MM.1S (cell line): ENCODE results near the gene ARPC5L.

Experiments
- DNase-seq: peaks from one replicate; pipeline ENCODE4 v3.0.0-alpha.2; 2015
- H2AFZ ChIP-seq: fragments of 300-600 bp; sonication (generic); 2 replicates; pipeline ENCODE4 v1.6.0; 2016; ENCODE audit warnings: antibody characterized with exemption, low read length
- H3F3A ChIP-seq: fragments of 300-600 bp; sonication (generic); 2 replicates; pipeline ENCODE4 v1.6.1; 2016; ENCODE audit warnings: mild to moderate bottlenecking, antibody characterized with exemption, low read length, moderate library complexity, mixed read lengths; ENCODE audit not compliant: insufficient read depth
- H3K27ac ChIP-seq: fragments of 300-600 bp; sonication (generic); 2 replicates; pipeline ENCODE4 v1.5.1; 2016; ENCODE audit warnings: mild to moderate bottlenecking, low read length
- H3K27me3 ChIP-seq: fragments of 300-600 bp; sonication (generic); replicated peaks from 2 replicates; pipeline ENCODE4 v1.6.0; 2016; ENCODE audit warnings: low read length; ENCODE audit not compliant: insufficient read depth
- H3K36me3 ChIP-seq: fragments of 300-600 bp; sonication (generic); replicated peaks from 2 replicates; pipeline ENCODE4 v1.6.1; 2016; ENCODE audit warnings: mild to moderate bottlenecking, low read length, mixed read lengths; ENCODE audit not compliant: insufficient read depth
- H3K4me1 ChIP-seq: fragments of 300-600 bp; sonication (generic); 2 replicates; pipeline ENCODE4 v1.6.1; 2016; ENCODE audit warnings: low read length, mixed read lengths
- H3K4me2 ChIP-seq: fragments of 300-600 bp; sonication (generic); 2 replicates; pipeline ENCODE4 v1.6.0; 2016; ENCODE audit warnings: low read depth, low read length
- H3K4me3 ChIP-seq: fragments of 300-600 bp; sonication (generic); 2 replicates; pipeline ENCODE4 v1.5.1; 2016; ENCODE audit warnings: low read length, mixed read lengths
- H3K79me2 ChIP-seq: fragments of 300-600 bp; sonication (generic); 2 replicates; pipeline ENCODE4 v1.6.1; 2016; ENCODE audit warnings: mixed run types, low read length, mixed read lengths
- H3K9ac ChIP-seq: fragments of 300-600 bp; sonication (generic); 2 replicates; pipeline ENCODE4 v1.6.1; 2016; ENCODE audit warnings: low read length, mixed read lengths
- H3K9me2 ChIP-seq: fragments of 300-600 bp; sonication (generic); replicated peaks from 2 replicates; pipeline ENCODE4 v1.6.1; 2016; ENCODE audit warnings: mild to moderate bottlenecking, low read length, mixed read lengths; ENCODE audit not compliant: insufficient read depth
- H3K9me3 ChIP-seq: fragments of 300-600 bp; sonication (generic); replicated peaks from 2 replicates; pipeline ENCODE4 v1.6.1; 2016; ENCODE audit warnings: mild to moderate bottlenecking, low read length, mixed read lengths; ENCODE audit not compliant: insufficient read depth
- H4K20me1 ChIP-seq: fragments of 300-600 bp; sonication (generic); 2 replicates; pipeline ENCODE4 v1.6.1; 2016; ENCODE audit warnings: mild to moderate bottlenecking, low read length, moderate library complexity, mixed read lengths; ENCODE audit not compliant: insufficient read depth
- CTCF ChIP-seq: fragments of 300-600 bp; sonication (generic); IDR thresholded peaks from 2 replicates; pipeline ENCODE4 v1.5.1; 2016; ENCODE audit warnings: antibody characterized with exemption, low read length, mixed read lengths
- EZH2 ChIP-seq: fragments of 300-600 bp; sonication (generic); optimal IDR thresholded peaks from 2 replicates; pipeline ENCODE3; 2017; ENCODE audit warnings: low read depth, mild to moderate bottlenecking, antibody characterized with exemption, low read length, mixed read lengths
- EZH2phosphoT487 ChIP-seq: fragments of 300-600 bp; sonication (generic); IDR thresholded peaks from 2 replicates; pipeline ENCODE4 v1.6.1; 2018; ENCODE audit warnings: antibody characterized with exemption, low read length

The ARPC5L gene

GRCh38 chr9:124873664-124874063, 11.7 kb downstream of the ARPC5L start:
- H3K27ac ChIP-seq = no peak overlapping the region

GRCh38 chr9:124875501-124875900, 13.6 kb downstream of the ARPC5L start:
- H3K4me2 ChIP-seq = no peak overlapping the region
- H3K9me2 ChIP-seq = no peaks in the 10 kb centered on the region
- peaks cover 28% of the 10 kb centered on the region for H3K4me1 ChIP-seq
- H3K36me3 ChIP-seq = peaks cover 20% of the 10 kb centered on the region
- no peaks in the 10 kb centered on the region for H3K9me3 ChIP-seq
- H3K27me3 ChIP-seq = no peaks in the 10 kb centered on the region
- peaks cover 28% of the 10 kb centered on the region; the same call in 1 of the 2 replicates for H4K20me1 ChIP-seq
- no peak for DNase-seq
- no peak overlapping the region for H2AFZ ChIP-seq
- H3K4me3 ChIP-seq = no peak overlapping the region
- peaks cover 72% of the 10 kb centered on the region for H3K79me2 ChIP-seq
- H3F3A ChIP-seq = peaks cover 28% of the 10 kb centered on the region
- TF ChIP-seq EZH2 (no peak), CTCF (no peak), EZH2phosphoT487 (no peak)
- no peak overlapping the region for H3K27ac ChIP-seq
- H3K9ac ChIP-seq = no peak overlapping the region

More at GRCh38 chr9:124873664-124874063, 11.7 kb downstream of the ARPC5L start:
- TF ChIP-seq EZH2phosphoT487 (no peak), EZH2 (no peak), CTCF (no peak)
- Histone ChIP-seq H2AFZ (no peak overlapping the region), H3K36me3 (peaks cover 20% of the 10 kb centered on the region), H3K9me3 (no peaks in the 10 kb centered on the region), H3K9ac (no peak overlapping the region), H3K9me2 (no peaks in the 10 kb centered on the region), H4K20me1 (peaks cover 28% of the 10 kb centered on the region; the same call in 1 of the 2 replicates), H3K79me2 (peaks cover 89% of the 10 kb centered on the region), H3F3A (peaks cover 39% of the 10 kb centered on the region), H3K27me3 (no peaks in the 10 kb centered on the region), H3K4me1 (peaks cover 28% of the 10 kb centered on the region), H3K4me3 (no peak overlapping the region), H3K4me2 (no peak overlapping the region)
- DNase-seq = no peak

- Histone ChIP-seq H3K79me2 (peaks cover 55% of the 10 kb centered on the region), H3K4me3 (no peak overlapping the region), H4K20me1 (peaks cover 28% of the 10 kb centered on the region; the same call in 1 of the 2 replicates), H3K27ac (no peak overlapping the region), H3K4me2 (no peak overlapping the region), H3K36me3 (peaks cover 20% of the 10 kb centered on the region), H3K27me3 (no peaks in the 10 kb centered on the region), H3K4me1 (peaks cover 13% of the 10 kb centered on the region), H3K9ac (no peak overlapping the region), H3F3A (peaks cover 16% of the 10 kb centered on the region), H3K9me2 (no peaks in the 10 kb centered on the region), H2AFZ (no peak overlapping the region), H3K9me3 (no peaks in the 10 kb centered on the region)
- TF ChIP-seq EZH2phosphoT487 = no peak
- TF ChIP-seq CTCF = no peak
- TF ChIP-seq EZH2 = no peak
- DNase-seq = no peak
These were observed 15.3 kb downstream of the ARPC5L start for GRCh38 chr9:124877021-124877782.
